GM23248 (cell line): ENCODE measurements around the gene TNFAIP8L1.

Experiments used
- EZH2 ChIP-seq: fragments of 200-600 bp; sonication (generic); IDR thresholded peaks from 2 replicates; pipeline ENCODE4 v1.6.1; 2018; ENCODE audit warnings: antibody characterized with exemption, mild to moderate bottlenecking; ENCODE audit not compliant: insufficient read depth, poor library complexity, severe bottlenecking
- EZH2phosphoT487 ChIP-seq: fragments of 200-600 bp; sonication (generic); IDR thresholded peaks from 2 replicates; pipeline ENCODE4 v1.6.1; 2018; ENCODE audit warnings: antibody characterized with exemption, moderate library complexity, mild to moderate bottlenecking, low read depth; ENCODE audit not compliant: insufficient read depth

- no peak for TF ChIP-seq EZH2phosphoT487
- TF ChIP-seq EZH2, result no peak
Measured at GRCh38 chr19:4701557-4701956, 62.2 kb downstream of the TNFAIP8L1 start.
